ENCODE results near the gene TBC1D17. TPM values are rescaled to one million over a fixed set of nuclear protein-coding genes. Genes with fewer than 3 reads are reported as not detected.
A peak's percentile ranks its signal among the peaks of the same experiment; 100 is the strongest.

The TBC1D17 gene
- total RNA-seq, 1 experiment from 2014 or later: 10.1 TPM

DNA sequence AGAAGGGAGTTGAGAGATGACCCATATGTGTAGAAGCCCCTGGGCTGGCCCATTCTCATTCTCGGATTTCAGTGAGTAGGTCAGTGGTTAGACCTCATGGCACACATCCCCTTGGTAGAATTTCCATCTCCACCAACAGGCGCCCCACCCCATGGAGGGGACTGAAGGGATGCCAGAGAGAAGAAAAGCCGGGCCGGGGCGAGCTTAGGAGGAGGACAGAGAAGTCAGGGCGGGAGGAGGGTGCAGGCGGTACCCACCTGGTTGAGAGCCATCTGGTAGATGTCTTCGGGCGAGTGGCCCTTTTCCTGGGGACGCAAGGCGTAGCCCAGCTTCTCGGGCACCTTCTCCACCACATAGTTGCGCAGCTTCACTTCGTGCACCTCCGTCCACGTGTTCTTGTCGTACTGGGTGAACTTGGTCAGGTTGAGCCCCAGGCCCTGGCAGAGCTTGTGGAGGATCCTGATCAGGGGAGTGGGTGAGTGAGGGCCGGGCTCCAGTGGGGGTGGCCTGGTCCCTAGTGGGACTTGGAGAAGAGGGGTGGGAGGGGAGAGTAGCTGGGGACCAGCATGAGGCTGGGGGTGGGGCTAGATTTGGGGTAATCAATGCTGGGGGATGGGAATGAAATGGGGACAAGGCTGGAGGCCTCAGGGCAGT is 16.6 kb downstream of the TBC1D17 start:
- DNase-seq (ENCODE audit: low spot score): no peak

DNA sequence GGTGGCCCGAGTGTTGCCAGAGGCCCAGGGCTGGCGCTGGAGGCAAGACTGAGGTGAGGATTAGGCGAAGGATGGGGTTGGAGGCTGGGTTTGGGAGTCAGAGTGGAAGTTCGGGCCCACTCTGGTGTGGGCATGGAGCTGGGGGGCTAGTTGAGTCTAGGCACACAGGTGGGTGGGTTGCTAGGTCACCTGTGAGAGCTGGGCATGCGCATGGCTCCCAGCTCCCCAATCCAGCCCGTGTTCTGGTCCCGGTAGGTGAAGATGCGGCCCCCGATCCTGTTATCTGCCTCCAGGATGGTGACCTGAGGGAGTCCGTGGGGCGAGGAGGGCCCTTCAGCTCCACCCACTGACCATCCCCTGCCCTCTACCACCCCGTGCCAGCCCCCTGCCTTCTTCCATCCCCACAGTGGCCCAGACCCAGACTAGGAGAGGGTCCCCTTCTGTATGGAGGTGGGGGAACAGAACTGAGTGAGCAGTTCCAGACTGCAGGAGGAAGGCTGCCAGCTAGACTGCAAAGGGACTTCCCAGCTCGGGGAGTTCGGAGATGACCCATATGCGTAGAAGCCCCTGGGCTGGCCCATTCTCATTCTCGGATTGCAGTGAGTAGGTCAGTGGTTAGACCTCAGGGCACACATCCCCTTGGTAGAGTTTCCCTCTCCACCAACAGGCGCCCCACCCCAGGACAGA is 17.5 kb downstream of the TBC1D17 start:
- DNase-seq (ENCODE audit: low spot score): no peak

DNA sequence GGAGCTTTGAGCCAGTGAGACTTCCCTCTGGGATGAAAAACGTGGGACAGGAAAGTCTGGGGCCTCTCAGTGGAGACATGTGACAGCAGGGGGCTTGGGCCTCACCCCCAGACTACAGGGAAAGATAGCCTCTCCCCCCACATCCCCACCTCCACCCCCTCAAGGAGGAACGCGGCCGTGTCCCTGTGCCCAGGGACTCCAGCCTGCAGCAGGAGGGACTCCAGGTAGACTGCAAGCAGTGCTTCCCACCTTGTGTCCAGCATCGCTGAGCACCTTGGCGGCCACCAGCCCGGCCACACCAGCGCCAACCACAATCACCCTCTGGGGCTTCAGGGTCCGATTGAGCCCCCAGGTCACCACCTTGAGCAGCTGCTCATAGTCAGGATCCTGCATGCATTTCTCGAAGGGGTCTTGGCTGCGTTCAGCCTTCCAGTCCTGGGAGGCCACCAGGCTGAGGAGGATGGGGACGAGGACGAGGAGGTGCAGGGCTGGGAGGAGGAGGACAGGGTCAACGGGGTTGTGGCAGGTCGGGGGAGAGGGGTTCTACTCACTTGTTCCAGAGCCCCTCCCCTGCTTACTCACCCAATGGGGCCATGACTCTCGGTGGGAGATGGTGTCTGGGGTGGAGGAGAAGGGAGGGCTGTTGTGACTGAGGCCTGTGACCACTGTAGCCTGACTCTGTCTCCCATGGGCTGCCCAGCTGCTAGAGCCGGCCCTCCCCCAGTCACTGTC is 18.2 kb downstream of the TBC1D17 start:
- no peak for DNase-seq (ENCODE audit: low spot score)

DNA sequence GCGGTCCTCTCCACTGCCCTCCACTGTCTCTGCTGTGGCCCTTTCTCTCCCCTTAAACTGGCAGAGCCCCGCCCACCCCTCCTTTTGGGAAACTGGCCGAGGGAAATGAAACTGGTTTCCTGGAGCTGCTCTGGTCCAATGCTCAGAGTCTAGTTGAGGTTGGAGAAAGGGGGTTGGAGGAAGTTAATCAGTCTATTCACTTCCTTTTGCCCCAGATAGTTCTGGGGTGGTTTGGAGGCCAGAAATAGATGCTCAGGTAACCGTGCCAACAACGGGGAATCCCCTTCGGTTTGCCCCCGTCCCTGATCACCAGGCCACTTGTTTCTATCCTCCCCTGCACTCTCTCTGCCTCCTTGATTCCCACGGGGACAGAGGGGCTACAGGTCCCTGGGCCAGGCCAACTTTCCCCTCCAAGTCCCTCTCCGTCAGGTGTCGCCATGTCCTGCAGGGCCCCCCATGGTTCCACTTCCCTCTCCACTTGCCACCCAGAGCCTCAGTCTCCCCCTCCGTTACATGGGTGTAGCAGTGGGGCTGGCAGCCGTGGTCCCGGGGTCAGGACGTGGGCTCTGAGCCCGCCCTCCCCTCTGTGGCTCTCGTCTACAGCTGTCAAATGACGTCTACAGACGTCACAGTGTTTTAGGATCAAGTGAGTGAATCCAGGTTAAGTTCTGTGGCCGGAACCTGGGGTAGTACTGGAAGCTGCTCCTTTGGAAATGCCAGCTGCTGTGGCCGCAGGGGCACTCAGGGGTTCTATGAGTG is 19.5 kb downstream of the TBC1D17 start, which contains the start of gene IL4I1:
Gene IL4I1, minus strand, starts transcription at position 25 of the 759 bp plus-strand sequence. CDS start 727 bp downstream, outside the sequence.
- DNase-seq (ENCODE audit: low spot score): peak; percentile 84

DNA sequence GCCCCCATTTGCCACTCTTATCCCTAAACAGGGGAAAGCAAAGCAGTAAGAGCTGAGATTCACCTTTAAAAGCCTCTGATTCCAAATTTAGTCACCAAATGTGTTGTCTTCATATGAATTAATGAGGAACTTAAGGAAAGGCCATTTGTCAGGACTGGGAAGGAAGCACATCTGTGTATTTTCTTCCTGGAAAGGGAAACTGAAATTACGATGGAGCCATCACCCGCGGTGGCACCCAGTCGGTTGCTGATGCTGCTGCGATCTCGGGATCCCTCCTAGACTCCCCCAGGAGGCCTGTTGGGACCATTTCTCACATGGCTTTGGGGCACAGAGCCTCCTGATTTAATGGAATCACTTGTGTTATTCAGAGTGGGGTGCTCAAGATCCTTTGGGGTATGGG is 26.6 kb downstream of the TBC1D17 start:
- DNase-seq (ENCODE audit: low spot score): no peak

DNA sequence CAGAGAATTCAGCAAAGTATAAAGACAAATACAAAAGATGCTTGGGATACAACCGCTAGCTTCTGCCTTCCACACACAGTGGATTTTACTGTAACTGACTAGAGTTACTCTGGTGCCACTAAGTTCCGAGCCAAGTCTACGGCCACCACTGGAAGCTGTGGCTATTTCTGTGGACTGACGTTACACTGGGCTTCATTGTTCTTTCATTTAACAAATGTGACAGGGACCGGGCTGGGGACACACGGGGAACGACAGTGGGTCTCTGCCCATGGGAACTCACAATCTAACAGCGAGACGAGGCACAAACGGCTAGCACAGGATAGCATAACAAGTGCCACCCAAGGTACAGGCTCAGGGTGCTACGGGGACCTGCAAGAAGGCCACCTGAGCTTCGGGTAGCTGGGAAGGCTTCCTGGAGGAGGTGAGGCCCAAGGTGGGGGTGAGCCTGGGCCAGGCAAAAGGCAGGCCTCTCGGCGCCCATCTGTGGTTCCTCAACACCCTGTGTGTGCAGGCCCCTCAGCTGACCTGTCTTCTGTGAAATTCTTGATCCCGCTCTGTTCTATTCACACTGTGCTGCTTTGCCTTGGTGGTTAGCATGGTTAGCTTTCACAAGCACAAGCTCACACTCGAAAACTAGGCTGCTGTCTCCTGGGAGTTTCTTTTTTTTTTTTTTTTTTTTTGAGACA is 29.5 kb downstream of the TBC1D17 start:
- DNase-seq (ENCODE audit: low spot score): no peak

DNA sequence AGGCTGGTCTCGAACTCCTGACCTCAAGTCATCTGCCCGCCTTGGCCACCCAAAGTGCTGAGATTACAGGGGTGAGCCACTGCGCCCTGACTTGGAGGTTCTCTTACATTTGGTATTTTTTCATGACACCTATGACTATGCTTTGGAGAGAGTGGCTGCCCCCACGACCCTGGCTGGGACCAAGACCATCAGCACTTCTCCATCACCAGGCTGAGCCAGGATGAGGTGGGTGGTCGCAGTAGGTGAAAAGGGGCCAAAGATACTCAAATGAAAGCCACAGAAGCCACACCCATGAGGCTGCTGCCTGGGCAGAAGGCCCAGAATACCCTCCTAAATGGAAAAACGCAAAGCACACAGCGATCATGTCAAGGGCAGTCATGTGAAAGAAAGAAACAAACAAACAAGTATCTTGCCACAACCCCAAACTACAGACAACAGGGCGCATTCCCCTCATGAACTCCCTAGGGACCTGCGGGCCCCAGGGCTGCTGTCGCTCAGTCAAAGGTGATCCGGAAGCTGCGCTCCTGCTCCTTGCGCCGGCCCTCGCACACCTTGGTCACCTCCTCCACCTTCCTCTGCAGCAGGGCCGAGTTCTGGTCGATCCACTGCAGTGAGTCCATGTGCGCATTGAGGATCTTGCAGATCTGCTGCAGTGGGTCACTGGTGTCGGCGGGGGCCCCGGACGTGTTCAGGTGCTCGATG is 30.4 kb downstream of the TBC1D17 start:
- no peak for DNase-seq (ENCODE audit: low spot score)

DNA sequence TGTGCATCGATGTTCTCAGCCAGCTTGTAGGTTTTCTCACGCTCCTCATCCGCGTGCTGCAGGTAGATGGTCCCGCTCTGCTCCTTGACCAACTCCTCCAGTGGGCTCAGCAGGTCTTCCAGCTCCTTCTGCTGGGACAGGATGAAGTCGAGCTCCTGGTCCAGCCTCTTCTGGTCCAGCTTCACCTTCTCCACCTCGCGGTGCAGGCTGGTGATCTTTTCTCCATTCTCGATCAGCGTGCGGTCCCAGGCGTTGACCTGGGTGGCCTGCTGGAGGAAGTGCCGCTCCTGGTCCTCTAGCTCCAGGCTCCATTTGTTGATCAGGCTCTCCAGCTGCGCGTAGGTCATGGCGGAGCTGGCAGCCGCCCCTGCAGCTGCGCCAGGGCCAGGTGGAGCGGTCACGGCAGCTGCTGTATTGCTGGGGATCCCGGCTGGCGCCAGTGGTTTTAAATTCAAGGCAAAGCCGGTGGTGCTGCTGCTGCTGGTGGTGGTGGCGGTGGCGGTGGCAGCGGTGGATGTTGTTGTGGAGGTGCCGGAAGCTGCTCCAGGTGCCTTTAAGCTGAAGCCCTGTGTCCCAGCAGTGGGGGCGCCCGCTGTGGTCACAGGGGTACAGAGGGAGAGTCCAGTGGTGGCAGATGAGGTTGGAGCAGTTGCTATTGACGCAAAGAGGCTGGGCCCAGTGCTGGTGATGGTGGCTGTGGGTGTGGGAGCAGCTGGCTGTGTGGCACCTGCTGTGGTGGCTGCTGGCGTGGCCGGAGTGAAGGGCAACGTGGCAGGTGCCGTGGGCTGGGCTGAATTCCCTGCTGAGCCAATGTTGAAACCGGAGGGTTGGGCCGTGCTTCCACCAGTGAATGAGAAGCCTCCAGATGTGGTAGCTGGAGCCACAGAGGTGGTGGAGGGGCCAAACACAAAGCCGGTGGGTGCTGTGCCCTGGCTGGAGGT is 31.2 kb downstream of the TBC1D17 start:
- no peak for DNase-seq (ENCODE audit: low spot score)

DNA sequence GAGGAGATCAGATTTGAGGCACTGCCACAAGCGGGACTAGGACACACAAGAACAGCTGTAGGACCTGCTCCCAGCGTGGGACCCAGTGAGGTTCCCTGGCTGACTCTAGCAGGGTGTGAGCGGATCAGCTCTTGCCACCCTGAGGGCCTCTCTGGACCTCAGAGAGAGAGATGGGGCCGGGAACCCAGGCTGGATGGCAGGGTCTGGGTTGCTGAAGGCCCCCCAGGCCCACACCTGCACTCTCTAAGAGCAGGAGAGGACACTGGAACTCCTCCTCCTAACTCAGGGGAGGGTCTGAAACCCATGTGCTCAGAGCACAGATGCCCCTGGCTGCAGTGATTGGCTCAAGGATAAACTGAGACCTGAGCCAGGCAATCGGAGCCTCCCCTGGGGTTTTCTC is 32.7 kb downstream of the TBC1D17 start:
- DNase-seq (ENCODE audit: low spot score): no peak

DNA sequence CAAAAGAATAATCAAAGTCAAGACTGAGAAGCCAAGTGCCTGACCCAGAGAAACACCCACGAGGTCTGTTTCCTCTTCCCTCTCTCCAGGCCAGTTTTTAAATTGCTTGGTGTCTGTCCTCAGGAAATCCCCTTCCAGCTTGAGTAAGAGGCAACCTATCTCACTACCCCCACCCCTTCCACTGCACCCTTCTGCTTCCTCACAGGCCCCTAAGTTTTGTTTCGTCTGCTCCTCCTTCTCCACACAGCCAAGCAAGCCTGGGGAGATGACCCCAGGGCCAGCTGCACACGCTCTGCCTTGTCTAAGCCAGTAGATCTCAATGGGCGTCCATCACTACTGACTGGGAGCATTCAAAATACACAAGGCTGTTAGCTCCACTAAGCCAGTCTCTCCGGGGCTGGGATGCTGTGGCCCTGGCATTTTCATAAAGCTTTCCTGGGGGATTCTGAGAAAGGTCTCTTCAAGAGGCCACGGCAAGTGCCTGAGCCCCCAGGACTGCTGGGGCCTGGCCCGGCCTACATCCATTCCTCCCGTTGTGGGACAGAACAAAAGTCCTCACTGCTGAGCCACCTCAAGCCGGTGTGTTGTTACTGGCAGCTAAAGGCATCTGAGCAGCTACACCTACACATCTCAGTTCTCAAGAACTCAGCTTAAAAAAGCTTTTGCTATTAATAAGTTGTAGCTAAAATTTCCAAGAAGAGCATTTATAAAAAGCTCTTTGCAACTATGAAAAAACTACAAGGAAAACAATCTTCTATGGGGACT is 34.1 kb downstream of the TBC1D17 start:
- DNase-seq (ENCODE audit: low spot score): no peak

DNA sequence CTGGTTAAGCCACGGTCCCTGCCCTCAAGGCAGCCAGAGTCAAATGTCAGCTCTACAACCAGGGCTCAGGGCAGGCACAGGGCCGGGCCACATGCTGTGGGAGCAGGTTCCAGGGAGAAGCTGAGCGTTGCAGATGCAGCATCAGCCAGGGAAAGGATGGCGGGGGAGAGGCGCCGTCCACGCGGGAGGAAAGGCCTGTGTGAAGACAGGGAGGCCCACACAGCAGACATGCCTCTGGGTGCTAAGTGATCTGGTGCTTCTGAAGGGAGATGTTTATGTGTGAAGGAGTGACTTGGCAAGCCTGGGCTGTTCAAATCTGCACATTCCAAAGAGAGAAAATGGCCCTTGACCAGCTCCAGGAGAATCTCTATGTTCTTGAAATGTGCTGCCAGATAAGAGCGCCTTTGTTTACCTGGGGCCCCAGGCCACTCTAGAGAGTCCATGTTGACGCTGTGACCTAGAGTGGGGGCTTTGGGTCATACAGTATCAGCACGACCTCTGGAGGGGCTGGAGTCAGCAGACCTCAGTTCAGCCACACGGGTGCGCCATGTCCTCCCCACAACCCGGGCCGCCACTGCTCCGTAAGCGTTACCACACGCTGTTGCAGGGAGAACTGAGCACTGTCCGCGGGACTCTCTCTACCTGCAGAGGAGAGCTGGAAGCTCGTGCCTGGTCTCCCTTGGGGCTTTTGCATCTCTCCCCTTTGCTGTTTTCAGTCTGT is 35.6 kb downstream of the TBC1D17 start:
- no peak for DNase-seq (ENCODE audit: low spot score)

DNA sequence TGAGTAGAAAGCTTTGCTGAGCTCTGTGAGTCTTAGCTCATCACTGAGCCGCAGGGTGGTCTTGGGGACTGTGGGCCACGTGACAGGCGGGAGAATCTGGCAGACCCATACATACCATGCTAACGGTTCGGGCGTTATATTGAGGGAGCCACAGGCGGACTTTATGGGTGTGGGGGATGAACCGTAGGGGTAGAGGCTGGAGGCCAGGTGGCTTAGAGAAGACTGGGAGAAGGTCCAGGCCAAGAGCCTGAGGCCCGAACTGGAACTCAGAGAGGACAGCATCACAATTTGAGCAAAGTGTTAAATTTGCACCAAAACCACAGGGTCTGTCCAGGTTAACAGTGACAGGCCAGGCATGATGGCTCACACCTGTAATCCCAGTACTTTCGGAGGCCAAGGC is 36.2 kb downstream of the TBC1D17 start:
- DNase-seq (ENCODE audit: low spot score): no peak

DNA sequence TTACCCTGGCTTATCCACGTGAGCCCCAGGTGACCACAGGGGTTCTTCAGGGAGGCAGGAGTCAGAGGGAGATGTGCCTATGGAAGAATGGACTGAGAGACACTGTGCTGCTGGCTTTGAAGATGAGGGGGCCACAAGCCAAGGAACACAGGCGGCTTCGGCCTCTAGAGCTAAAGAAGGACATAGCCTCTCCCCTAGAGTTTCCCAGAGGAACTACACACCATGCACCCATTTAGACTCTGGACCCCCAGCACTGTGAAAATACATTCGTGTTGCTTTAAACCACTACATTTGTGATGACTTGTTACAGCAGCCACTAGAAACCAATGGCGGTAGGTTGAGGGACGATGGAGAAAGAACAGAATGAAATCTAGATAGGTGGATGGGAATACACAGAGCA is 37.8 kb downstream of the TBC1D17 start:
- DNase-seq (ENCODE audit: low spot score): no peak

DNA sequence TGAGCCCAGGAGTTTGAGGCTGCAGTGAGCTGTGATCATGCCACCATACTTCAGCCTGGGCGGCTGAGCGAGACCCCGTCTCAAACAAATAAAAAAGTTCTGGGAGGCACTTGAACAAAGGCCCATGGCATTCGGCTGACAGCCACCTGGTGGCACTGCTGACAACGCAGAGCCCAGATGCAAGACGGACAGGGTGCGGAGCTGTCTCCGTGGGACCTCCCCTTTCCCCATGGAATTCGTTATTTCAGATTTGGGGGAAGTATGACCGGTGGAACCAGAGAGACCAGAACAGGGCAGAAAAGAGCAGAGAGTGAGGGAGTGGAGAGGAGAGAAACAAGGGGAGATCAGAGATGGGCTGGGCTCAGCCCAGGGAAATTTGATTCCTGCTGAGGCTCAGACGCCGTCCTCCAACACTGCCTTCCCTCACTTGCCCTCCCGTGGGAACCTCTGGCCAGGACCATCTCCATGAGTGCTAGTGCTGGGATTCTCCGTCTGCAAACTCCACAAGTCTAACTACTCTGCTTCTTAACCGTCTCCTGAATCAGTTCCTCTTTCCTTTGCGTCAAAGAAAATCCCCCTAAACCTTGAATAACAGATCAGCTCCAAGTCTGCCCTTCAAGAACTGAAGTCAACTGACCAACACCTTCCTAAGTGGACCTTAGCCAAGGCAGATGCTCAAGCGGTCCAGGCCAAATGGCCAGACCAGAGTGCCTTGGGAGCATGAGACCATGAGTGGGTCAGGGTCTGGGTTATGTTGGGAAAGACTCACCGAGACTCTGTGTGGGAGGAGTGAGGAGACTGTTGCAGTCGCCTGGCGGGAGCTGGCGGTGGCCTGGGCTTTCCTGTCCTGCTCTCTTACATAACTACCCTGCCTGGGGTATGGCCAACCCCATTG is 39.6 kb downstream of the TBC1D17 start:
- DNase-seq (ENCODE audit: low spot score): no peak

DNA sequence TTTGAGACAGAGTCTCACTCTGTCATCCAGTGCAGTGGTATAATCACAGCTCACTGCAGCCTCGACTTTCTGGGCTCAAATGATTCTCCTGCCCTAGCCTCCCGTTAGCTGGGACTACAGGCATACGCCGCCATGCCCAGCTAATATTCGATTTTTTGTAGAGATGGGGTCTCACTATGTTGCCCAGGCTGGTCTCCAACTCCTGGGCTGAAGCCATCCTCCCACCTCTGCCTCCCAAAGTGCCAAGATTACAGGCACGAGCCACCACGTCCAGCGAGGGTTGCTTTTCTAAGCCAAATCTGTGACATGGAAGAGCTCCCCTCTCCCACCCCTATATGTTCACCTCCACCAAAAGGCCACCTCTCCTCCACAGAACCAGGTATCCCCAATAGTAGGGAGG is 40.6 kb downstream of the TBC1D17 start:
- no peak for DNase-seq (ENCODE audit: low spot score)

DNA sequence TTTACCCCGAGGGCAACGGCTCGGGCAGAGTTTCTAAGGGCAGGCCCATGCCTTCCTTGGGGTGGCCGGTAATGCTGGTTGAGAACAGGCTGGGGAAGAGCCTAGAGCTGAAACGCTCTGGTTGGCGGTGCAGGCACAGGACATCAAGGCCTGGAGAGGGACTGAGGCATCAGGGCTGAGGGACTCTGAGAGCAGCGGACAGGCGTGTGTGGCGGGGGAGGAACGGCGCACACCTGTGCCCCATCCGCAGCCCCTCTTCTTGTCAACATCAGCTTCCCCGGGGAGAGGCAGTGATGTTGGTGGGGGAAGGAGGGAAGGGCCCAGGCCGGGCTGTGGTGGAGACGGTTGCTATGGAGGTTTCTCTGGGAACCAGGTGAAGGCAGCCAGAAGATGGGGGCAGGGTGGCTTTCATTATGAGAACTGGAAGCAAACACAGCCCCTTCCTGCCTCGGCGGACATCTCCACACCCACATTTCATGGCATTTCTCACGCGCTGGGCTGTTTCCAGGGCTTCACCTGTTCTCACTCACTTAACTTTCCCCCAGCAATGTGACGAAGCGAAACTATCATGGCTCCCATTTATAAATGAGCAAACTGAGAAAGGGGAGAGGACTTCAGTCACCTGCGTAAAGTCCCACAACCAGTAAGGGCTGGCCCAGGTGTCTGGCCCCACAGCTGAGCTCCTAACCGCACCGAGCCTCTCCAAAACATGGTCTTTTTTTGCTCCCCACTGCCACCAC is 43.3 kb downstream of the TBC1D17 start:
- DNase-seq (ENCODE audit: low spot score): no peak

Measured in A172 (cell line).